ENCODE measurements around the gene DHODH.

GRCh38 chr16:72009779-72010178 is 1.2 kb downstream of the DHODH start:
- TF ChIP-seq MXI1 (conservative IDR thresholded peaks at IDR 0.05; ENCODE audit: poor library complexity, severe bottlenecking) (no peak), CTCF (IDR thresholded peaks at IDR 0.05; ENCODE audit: poor library complexity, severe bottlenecking) (no peak), TAF1 (IDR thresholded peaks at IDR 0.05; ENCODE audit: low read depth) (no peak), SMC3 (conservative IDR thresholded peaks at IDR 0.05; ENCODE audit: poor library complexity) (no peak), POLR2AphosphoS5 (IDR thresholded peaks at IDR 0.05) (no peak), EP300 (conservative IDR thresholded peaks at IDR 0.05; ENCODE audit: poor library complexity, severe bottlenecking) (no peak)
